GM12801 (cell line): ENCODE measurements around the gene PLIN4.

Experiments
- TF ChIP-seq, protein P1 (sequence below): IDR thresholded peaks from one replicate; pipeline ENCODE4 v1.5.1; 2011; ENCODE audit warnings: control low read depth; ENCODE audit not compliant: insufficient read length; ENCODE audit errors: extremely low read depth

Gene PLIN4

DNA sequence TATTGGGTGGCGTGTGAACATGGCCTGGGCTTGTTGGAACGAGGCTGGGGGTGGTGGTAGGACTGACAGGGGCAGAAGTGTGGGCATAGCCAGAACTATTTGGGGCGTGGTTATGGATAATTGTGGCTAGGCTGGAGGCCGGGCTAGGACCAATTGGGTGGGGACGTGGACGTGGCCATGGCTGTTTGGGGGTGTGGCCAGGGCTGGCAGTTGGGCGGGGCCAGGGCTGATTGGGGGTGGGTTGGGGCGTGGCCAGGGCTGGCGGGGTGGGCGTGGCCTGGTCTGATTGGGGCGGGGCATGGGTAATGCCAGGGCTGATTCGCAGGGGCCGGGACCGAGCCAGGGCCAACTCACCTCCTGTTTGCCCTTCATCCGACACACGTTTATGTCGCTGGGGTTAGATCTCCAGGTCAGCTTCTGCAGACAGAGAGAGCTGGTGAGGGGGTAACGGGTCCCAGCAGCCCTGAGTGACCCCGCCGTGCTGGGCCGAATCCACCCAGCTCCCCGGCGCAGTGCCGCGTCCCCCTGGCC lies 38.4 kb upstream of the PLIN4 start:
- TF ChIP-seq, protein P1, sequence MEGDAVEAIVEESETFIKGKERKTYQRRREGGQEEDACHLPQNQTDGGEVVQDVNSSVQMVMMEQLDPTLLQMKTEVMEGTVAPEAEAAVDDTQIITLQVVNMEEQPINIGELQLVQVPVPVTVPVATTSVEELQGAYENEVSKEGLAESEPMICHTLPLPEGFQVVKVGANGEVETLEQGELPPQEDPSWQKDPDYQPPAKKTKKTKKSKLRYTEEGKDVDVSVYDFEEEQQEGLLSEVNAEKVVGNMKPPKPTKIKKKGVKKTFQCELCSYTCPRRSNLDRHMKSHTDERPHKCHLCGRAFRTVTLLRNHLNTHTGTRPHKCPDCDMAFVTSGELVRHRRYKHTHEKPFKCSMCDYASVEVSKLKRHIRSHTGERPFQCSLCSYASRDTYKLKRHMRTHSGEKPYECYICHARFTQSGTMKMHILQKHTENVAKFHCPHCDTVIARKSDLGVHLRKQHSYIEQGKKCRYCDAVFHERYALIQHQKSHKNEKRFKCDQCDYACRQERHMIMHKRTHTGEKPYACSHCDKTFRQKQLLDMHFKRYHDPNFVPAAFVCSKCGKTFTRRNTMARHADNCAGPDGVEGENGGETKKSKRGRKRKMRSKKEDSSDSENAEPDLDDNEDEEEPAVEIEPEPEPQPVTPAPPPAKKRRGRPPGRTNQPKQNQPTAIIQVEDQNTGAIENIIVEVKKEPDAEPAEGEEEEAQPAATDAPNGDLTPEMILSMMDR, result no peak

DNA sequence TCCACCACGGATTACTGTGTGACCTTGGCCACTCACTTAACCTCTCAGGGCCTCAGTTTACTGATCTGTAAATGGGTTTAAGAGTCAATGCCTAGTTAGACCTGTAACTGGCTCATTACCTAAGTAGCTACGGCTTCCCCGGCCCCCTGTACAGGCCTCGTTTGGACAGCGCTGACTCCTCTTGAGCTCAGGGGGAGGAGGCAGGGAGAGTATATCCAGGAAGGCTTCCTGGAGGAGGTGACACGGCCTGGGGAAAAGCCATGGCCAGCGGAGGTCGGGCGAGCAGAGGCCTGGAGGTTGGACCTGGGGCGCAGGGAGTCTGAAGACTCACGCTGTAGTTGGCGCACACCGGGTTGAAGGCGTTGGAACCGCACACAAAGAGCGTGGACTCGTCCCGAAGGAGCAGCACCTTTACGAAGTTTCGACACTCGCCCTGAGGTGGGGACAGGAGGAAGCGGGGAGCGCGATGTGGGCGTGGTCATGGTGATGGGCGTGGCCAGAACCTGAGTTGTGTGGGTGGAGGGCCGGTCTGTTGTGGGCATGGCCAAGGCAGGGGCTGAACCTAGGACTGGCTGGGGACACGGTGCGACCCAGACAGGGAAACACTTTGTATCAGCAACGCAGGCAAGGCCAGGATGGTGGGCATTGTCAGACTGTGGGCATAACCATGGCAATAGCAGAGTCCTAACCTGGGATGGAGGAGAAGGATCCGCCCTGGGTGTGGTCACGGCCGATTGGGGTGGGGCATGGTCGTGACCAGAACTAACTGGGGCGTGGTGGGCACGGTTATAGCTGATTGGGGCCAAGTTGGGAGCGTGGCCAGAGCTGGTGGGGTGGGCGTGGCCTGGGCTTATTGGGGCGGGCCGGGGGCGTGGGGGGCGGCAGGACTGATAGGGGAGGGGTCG lies 37.6 kb upstream of the PLIN4 start:
- TF ChIP-seq, protein P1, result no peak

DNA sequence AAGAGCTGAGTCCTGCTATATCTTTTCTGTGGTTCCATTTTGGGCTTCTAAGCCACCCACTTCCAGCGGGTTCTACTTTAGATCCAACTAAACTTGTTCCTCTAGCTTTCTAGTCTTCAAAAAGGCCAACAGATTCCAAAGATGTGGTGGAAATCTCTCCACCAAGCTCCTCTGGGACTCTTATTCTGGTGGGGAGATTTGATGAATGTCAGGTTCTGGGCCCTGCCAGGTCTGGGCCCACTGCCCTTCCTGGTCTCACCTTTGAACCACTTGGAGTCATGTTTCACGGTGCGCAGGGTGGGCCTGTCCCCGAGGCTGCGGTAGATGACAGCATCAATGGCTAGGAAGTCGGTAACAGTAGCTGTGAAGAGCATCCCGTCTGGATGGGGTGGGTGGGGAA lies 36.4 kb upstream of the PLIN4 start:
- TF ChIP-seq, protein P1, result no peak

DNA sequence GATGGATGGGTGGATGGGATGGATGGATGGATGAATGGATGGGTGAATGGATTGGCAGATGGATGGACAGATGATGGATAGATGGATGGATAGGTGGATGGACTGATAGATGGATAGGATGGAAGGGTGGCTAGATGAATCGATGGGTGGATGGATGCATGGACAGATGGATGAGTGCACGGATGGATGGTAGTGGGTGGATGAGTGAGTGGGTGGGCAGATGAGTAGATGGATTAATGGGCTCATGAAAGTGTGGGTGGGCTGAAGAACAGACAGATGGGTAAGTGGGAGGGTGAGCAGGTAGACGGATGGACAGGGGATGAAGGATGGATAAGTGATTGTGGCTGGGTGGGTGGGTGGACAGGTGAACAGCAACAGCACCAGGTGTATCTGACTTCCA lies 35.5 kb upstream of the PLIN4 start:
- TF ChIP-seq, protein P1, result no peak

DNA sequence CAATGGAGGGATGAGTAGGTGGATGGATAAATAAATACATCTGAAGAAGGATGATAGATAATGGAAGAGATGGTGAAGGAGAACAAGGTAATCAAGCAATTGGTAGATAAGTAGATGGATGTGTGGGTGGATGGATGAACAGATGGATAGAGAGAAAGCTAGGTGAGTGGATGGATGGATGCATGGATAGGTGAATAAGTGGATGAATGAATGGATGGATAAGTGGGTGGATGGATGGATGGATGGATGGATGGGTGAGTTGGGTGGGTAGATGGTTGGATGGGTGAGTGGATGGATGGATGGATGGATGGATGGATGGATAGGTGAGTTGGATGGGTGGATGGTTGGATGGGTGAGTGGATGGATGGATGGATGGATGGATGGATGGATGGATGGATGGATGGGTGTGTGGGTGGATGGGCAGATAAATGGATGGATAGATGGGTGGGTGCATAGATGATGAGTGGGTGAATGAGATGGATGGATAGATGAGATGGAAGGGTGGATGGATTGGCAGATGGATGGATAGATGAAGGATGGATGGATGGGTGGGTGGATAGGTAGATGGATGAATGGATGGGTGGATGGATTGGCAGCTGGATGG lies 34.9 kb upstream of the PLIN4 start:
- TF ChIP-seq, protein P1, result no peak

DNA sequence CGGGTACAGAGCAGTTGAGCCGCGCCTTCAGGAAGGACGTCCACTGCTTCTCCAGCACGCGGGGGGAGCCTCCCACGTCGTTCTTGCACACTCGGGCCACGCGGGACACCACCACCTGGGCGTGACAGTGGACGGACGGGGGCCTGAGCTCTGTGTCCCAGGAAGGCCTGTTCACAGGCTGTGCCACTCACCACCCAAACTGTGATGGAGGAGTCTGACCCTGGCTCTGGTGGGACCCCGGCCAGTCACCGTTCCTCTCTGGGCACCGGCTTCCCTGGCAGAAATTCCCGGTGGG lies 34.2 kb upstream of the PLIN4 start:
- TF ChIP-seq, protein P1, result no peak

DNA sequence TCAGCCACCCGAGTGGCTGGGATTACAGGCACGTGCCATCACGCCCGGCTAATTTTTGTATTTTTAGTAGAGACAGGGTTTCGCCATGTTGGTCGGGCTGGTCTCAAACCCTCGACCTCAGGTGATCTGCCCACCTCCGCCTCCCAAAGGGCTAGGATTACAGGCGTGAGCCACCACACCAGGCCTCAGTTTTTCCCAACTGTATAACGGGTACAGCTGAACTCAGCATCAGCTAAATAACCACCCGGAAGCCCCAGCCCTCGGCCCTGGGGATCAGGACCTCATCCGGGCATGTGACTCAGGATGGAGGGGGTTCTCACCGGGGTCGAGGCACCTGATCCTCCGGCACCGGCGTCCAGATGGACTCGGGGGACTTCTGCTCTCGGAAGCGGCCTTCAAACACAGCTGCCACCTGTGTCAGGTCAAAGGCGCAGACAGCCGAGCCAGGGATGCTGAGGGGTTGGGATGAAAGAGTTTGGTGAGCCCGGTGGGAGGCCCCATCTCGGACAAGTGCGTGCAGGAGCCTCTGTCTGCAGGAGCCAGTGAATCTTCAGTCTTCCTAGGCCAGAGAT lies 32.3 kb upstream of the PLIN4 start:
- TF ChIP-seq, protein P1, result no peak
